Upper lobe of left lung (tissue), 4 donors: Measurements from ENCODE around the gene OOSP2.

ENCODE experiments used
- POLR2A ChIP-seq, 4 donors: fragments of 450-650 bp; IDR thresholded peaks; one replicate each; pipeline ENCODE4 v1.5.1; 2016 to 2017; ENCODE audit warnings: antibody characterized with exemption in 4 of 4, mild to moderate bottlenecking in 2 of 4
- POLR2AphosphoS5 ChIP-seq, 2 donors: sonication (generic); formaldehyde crosslinking; IDR thresholded peaks; one replicate each; pipeline ENCODE4 v1.5.1; 2017; ENCODE audit warnings: antibody characterized with exemption in 2 of 2
- TF ChIP-seq, protein P1 (sequence below), 6 experiments: fragments of 450-650 bp in 4 of 6; fragments of 200-600 bp in 2 of 6; sonication (generic) in 2 of 6; IDR thresholded peaks; one replicate each; pipeline ENCODE4 v1.5.1; 2016 to 2019; ENCODE audit warnings: antibody characterized with exemption in 6 of 6

DNA sequence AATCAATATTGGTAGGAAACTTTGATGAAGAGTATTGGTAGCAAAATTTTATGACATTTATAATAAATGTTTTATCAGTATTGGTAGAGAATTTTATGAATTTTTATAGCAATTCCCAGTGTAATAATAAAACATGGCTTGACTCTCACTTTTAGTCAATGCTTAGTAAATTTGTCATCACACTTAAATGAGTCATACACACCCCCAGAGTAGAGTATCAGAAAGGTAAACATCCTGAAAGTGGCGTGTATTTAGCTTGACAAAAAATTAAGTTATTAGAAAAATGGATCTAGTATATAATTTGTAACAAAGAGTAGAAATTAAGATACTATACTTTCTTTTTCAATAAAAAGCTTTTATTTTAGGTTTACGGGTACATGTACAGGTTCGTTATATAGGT, 18.8 kb downstream of the OOSP2 start:
- TF ChIP-seq POLR2A (IDR thresholded peaks at IDR 0.05) (no peak), POLR2AphosphoS5 (IDR thresholded peaks at IDR 0.05) (no peak)
- TF ChIP-seq, protein P1, sequence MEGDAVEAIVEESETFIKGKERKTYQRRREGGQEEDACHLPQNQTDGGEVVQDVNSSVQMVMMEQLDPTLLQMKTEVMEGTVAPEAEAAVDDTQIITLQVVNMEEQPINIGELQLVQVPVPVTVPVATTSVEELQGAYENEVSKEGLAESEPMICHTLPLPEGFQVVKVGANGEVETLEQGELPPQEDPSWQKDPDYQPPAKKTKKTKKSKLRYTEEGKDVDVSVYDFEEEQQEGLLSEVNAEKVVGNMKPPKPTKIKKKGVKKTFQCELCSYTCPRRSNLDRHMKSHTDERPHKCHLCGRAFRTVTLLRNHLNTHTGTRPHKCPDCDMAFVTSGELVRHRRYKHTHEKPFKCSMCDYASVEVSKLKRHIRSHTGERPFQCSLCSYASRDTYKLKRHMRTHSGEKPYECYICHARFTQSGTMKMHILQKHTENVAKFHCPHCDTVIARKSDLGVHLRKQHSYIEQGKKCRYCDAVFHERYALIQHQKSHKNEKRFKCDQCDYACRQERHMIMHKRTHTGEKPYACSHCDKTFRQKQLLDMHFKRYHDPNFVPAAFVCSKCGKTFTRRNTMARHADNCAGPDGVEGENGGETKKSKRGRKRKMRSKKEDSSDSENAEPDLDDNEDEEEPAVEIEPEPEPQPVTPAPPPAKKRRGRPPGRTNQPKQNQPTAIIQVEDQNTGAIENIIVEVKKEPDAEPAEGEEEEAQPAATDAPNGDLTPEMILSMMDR (IDR thresholded peaks at IDR 0.05), result no peak
